Measurements from ENCODE around the gene CTDSPL.

CTDSPL gene

GRCh38 chr3:37944391-37944842 lies 82.7 kb downstream of the CTDSPL start:
- TF ChIP-seq CTCF (IDR thresholded peaks at IDR 0.05; ENCODE audit: extremely low read depth, insufficient read depth, missing control alignments) = no peak
- in situ Hi-C loops (cut with MboI; ENCODE audit: low pct_unique_long_range_greater_than_20kb, low sequenced_read_pairs, unreplicated experiment) = no loop called here
- DNase-seq (ENCODE audit: low spot score) = no peak

- in situ Hi-C loops (cut with MboI; ENCODE audit: low pct_unique_long_range_greater_than_20kb, low sequenced_read_pairs, unreplicated experiment) = no loop called here
- no peak for DNase-seq (ENCODE audit: low spot score)
- no peak for TF ChIP-seq CTCF (IDR thresholded peaks at IDR 0.05; ENCODE audit: extremely low read depth, insufficient read depth, missing control alignments)
Observed at GRCh38 chr3:37945156-37945806, 83.6 kb downstream of the CTDSPL start.

GRCh38 chr3:37945807-37946530 lies 84.3 kb downstream of the CTDSPL start:
- no peak for TF ChIP-seq CTCF (IDR thresholded peaks at IDR 0.05; ENCODE audit: extremely low read depth, insufficient read depth, missing control alignments)
- DNase-seq (ENCODE audit: low spot score) = no peak
- in situ Hi-C loops (cut with MboI; ENCODE audit: low pct_unique_long_range_greater_than_20kb, low sequenced_read_pairs, unreplicated experiment) = no loop called here

- in situ Hi-C loops (cut with MboI; ENCODE audit: low pct_unique_long_range_greater_than_20kb, low sequenced_read_pairs, unreplicated experiment) = no loop called here
- TF ChIP-seq CTCF (IDR thresholded peaks at IDR 0.05; ENCODE audit: extremely low read depth, insufficient read depth, missing control alignments) = no peak
- no peak for DNase-seq (ENCODE audit: low spot score)
Observed at GRCh38 chr3:37946531-37946889, 84.8 kb downstream of the CTDSPL start.

- TF ChIP-seq CTCF (IDR thresholded peaks at IDR 0.05; ENCODE audit: extremely low read depth, insufficient read depth, missing control alignments) = no peak
- no peak for DNase-seq (ENCODE audit: low spot score)
- in situ Hi-C loops (cut with MboI; ENCODE audit: low pct_unique_long_range_greater_than_20kb, low sequenced_read_pairs, unreplicated experiment) = no loop called here
Observed at GRCh38 chr3:37949866-37950265, 88.2 kb downstream of the CTDSPL start.

- in situ Hi-C loops (cut with MboI; ENCODE audit: low pct_unique_long_range_greater_than_20kb, low sequenced_read_pairs, unreplicated experiment) = no loop called here
- TF ChIP-seq CTCF (IDR thresholded peaks at IDR 0.05; ENCODE audit: extremely low read depth, insufficient read depth, missing control alignments) = no peak
- no peak for DNase-seq (ENCODE audit: low spot score)
Observed at GRCh38 chr3:37952564-37952963, 90.9 kb downstream of the CTDSPL start.

Measured in GM13977 (cell line).